DOHH2 (cell line): ENCODE results near the gene MLXIP.

Experiments used
- H3F3A ChIP-seq: fragments of 200-600 bp; sonication (generic), shearing (Covaris generic); 2 replicates; pipeline ENCODE4 v1.6.0; 2016; ENCODE audit warnings: antibody characterized with exemption, mild to moderate bottlenecking; ENCODE audit not compliant: control insufficient read depth, insufficient read depth
- H3K27ac ChIP-seq: fragments of 200-600 bp; sonication (generic); 2 replicates; pipeline ENCODE4 v1.5.1; 2014; ENCODE audit warnings: low read depth, mild to moderate bottlenecking, low read length, moderate library complexity
- H3K27me3 ChIP-seq: fragments of 200-600 bp; sonication (generic); 2 replicates; pipeline ENCODE4 v1.6.1; 2014; ENCODE audit warnings: mild to moderate bottlenecking, low read length, mixed read lengths; ENCODE audit not compliant: control insufficient read depth
- H3K36me3 ChIP-seq: fragments of 200-600 bp; sonication (generic); 2 replicates; pipeline ENCODE4 v1.6.1; 2014; ENCODE audit warnings: mild to moderate bottlenecking, low read length, moderate library complexity, mixed read lengths; ENCODE audit not compliant: control insufficient read depth
- H3K4me1 ChIP-seq: fragments of 200-600 bp; sonication (generic); 2 replicates; pipeline ENCODE4 v1.6.1; 2014; ENCODE audit warnings: mild to moderate bottlenecking, low read length, mixed read lengths; ENCODE audit not compliant: control insufficient read depth
- H3K4me2 ChIP-seq: fragments of 200-600 bp; sonication (generic); 2 replicates; pipeline ENCODE4 v1.6.0; 2014; ENCODE audit warnings: mild to moderate bottlenecking, low read length, moderate library complexity
- H3K4me3 ChIP-seq: fragments of 200-600 bp; sonication (generic); 2 replicates; pipeline ENCODE4 v1.5.1; 2014; ENCODE audit warnings: mild to moderate bottlenecking, low read length, mixed read lengths
- H3K79me2 ChIP-seq: fragments of 200-600 bp; sonication (generic); 2 replicates; pipeline ENCODE4 v1.6.1; 2014; ENCODE audit warnings: mild to moderate bottlenecking, low read length, mixed read lengths; ENCODE audit not compliant: control insufficient read depth
- H3K9me2 ChIP-seq: fragments of 200-600 bp; sonication (generic); replicated peaks from 2 replicates; pipeline ENCODE4 v1.6.1; 2014; ENCODE audit warnings: mild to moderate bottlenecking, low read length, mixed read lengths; ENCODE audit not compliant: control insufficient read depth
- H3K9me3 ChIP-seq: fragments of 200-600 bp; sonication (generic); 2 replicates; pipeline ENCODE4 v1.6.1; 2014; ENCODE audit warnings: antibody characterized with exemption, low read length, mixed read lengths; ENCODE audit not compliant: control insufficient read depth, insufficient read depth
- H4K20me1 ChIP-seq: fragments of 200-600 bp; sonication (generic); 2 replicates; pipeline ENCODE4 v1.6.0; 2014; ENCODE audit warnings: low read depth, mild to moderate bottlenecking, antibody characterized with exemption, low read length, moderate library complexity; ENCODE audit not compliant: control insufficient read depth, insufficient read depth
- CTCF ChIP-seq: fragments of 200-600 bp; sonication (generic); IDR thresholded peaks from one replicate; pipeline ENCODE4 v1.5.1; 2014; ENCODE audit warnings: antibody characterized with exemption, mild to moderate bottlenecking, low read depth, low read length; ENCODE audit not compliant: poor library complexity, severe bottlenecking
- EZH2phosphoT487 ChIP-seq: fragments of 200-600 bp; sonication (generic); IDR thresholded peaks from 2 replicates; pipeline ENCODE4 v1.6.1; 2017; ENCODE audit warnings: borderline replicate concordance, mild to moderate bottlenecking, antibody characterized with exemption, low read length, moderate library complexity, mixed read lengths

MLXIP gene

GRCh38 chr12:122032580-122032979 is 46.0 kb upstream of the MLXIP start:
- Histone ChIP-seq H3F3A (peaks cover 19% of the 10 kb centered on the region), H3K9me2 (no peaks in the 10 kb centered on the region), H3K79me2 (peaks cover 99% of the 10 kb centered on the region), H3K4me3 (peak overlapping the region; percentile 22), H4K20me1 (peaks cover 15% of the 10 kb centered on the region), H3K27me3 (no peaks in the 10 kb centered on the region), H3K9me3 (no peaks in the 10 kb centered on the region), H3K4me1 (peaks cover 53% of the 10 kb centered on the region), H3K27ac (peak overlapping the region; percentile 99), H3K36me3 (peaks cover 98% of the 10 kb centered on the region), H3K4me2 (peak overlapping the region; percentile 72)
- TF ChIP-seq EZH2phosphoT487: no peak
- TF ChIP-seq CTCF: no peak

GRCh38 chr12:122035292-122035691 is 43.3 kb upstream of the MLXIP start:
- Histone ChIP-seq H3F3A (peaks cover 9% of the 10 kb centered on the region; the same call in 1 of the 2 replicates), H3K27me3 (no peaks in the 10 kb centered on the region), H3K9me2 (no peaks in the 10 kb centered on the region), H3K79me2 (peaks cover 82% of the 10 kb centered on the region), H3K4me1 (peaks cover 26% of the 10 kb centered on the region), H3K36me3 (peaks cover 92% of the 10 kb centered on the region), H3K4me3 (no peak overlapping the region), H3K9me3 (no peaks in the 10 kb centered on the region), H3K27ac (no peak overlapping the region), H4K20me1 (peaks cover 13% of the 10 kb centered on the region), H3K4me2 (no peak overlapping the region)
- no peak for TF ChIP-seq CTCF
- no peak for TF ChIP-seq EZH2phosphoT487

GRCh38 chr12:122036153-122036552 is 42.4 kb upstream of the MLXIP start:
- TF ChIP-seq EZH2phosphoT487: no peak
- TF ChIP-seq CTCF: no peak
- H3K36me3 ChIP-seq: peaks cover 92% of the 10 kb centered on the region
- H3K9me2 ChIP-seq: no peaks in the 10 kb centered on the region
- no peak overlapping the region for H3K27ac ChIP-seq
- peaks cover 81% of the 10 kb centered on the region for H3K79me2 ChIP-seq
- peaks cover 5% of the 10 kb centered on the region; the same call in 1 of the 2 replicates for H3F3A ChIP-seq
- peaks cover 13% of the 10 kb centered on the region for H4K20me1 ChIP-seq
- H3K4me2 ChIP-seq: no peak overlapping the region
- H3K4me1 ChIP-seq: peaks cover 17% of the 10 kb centered on the region
- H3K9me3 ChIP-seq: no peaks in the 10 kb centered on the region
- no peaks in the 10 kb centered on the region for H3K27me3 ChIP-seq
- no peak overlapping the region for H3K4me3 ChIP-seq
